HL-60 (cell line): ENCODE measurements around the gene NR1D2.

ENCODE experiments used
- GABPA ChIP-seq: IDR thresholded peaks from 2 replicates; pipeline ENCODE4 v1.6.1; 2012; ENCODE audit warnings: low read depth
- POLR2AphosphoS5 ChIP-seq: IDR thresholded peaks from 2 replicates; pipeline ENCODE4 v1.6.1; 2012; ENCODE audit warnings: low read depth
- SPI1 ChIP-seq: IDR thresholded peaks from 2 replicates; pipeline ENCODE4 v1.6.1; 2012; ENCODE audit warnings: low read depth, mild to moderate bottlenecking, borderline replicate concordance
- TF ChIP-seq, protein P1 (sequence below): IDR thresholded peaks from one replicate; pipeline ENCODE4 v1.5.1; 2011; ENCODE audit warnings: low read length, control low read depth, inconsistent platforms; ENCODE audit not compliant: insufficient read depth
- TF ChIP-seq, protein P2 (sequence below): IDR thresholded peaks from 2 replicates; pipeline ENCODE4 v1.6.1; 2012; ENCODE audit warnings: low read depth; ENCODE audit not compliant: insufficient replicate concordance

DNA sequence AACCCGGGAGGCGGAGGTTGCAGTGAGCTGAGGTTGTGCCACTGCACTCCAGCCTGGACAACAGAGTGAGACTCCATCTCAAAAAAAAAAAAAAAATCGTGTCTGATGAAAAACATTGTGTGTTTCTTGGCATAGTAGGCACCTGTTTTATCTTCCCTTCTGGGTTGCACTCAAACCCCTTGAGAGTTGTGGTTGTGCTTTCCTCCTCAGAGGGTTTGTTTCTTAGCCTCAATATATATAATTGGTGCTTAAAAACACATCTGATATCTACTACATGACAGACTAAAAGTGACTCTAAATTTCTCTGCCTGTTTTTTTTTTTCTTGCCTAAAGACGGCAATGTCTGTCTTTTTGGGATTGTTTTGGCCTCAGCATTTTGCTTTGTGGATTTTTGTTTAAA, 7.6 kb downstream of the NR1D2 start:
- TF ChIP-seq, protein P1, sequence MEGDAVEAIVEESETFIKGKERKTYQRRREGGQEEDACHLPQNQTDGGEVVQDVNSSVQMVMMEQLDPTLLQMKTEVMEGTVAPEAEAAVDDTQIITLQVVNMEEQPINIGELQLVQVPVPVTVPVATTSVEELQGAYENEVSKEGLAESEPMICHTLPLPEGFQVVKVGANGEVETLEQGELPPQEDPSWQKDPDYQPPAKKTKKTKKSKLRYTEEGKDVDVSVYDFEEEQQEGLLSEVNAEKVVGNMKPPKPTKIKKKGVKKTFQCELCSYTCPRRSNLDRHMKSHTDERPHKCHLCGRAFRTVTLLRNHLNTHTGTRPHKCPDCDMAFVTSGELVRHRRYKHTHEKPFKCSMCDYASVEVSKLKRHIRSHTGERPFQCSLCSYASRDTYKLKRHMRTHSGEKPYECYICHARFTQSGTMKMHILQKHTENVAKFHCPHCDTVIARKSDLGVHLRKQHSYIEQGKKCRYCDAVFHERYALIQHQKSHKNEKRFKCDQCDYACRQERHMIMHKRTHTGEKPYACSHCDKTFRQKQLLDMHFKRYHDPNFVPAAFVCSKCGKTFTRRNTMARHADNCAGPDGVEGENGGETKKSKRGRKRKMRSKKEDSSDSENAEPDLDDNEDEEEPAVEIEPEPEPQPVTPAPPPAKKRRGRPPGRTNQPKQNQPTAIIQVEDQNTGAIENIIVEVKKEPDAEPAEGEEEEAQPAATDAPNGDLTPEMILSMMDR: no peak
- TF ChIP-seq GABPA (no peak), SPI1 (no peak), POLR2AphosphoS5 (no peak)
- TF ChIP-seq, protein P2, sequence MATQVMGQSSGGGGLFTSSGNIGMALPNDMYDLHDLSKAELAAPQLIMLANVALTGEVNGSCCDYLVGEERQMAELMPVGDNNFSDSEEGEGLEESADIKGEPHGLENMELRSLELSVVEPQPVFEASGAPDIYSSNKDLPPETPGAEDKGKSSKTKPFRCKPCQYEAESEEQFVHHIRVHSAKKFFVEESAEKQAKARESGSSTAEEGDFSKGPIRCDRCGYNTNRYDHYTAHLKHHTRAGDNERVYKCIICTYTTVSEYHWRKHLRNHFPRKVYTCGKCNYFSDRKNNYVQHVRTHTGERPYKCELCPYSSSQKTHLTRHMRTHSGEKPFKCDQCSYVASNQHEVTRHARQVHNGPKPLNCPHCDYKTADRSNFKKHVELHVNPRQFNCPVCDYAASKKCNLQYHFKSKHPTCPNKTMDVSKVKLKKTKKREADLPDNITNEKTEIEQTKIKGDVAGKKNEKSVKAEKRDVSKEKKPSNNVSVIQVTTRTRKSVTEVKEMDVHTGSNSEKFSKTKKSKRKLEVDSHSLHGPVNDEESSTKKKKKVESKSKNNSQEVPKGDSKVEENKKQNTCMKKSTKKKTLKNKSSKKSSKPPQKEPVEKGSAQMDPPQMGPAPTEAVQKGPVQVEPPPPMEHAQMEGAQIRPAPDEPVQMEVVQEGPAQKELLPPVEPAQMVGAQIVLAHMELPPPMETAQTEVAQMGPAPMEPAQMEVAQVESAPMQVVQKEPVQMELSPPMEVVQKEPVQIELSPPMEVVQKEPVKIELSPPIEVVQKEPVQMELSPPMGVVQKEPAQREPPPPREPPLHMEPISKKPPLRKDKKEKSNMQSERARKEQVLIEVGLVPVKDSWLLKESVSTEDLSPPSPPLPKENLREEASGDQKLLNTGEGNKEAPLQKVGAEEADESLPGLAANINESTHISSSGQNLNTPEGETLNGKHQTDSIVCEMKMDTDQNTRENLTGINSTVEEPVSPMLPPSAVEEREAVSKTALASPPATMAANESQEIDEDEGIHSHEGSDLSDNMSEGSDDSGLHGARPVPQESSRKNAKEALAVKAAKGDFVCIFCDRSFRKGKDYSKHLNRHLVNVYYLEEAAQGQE: no peak
